Measurements from ENCODE around the gene FLT3.
"Not testable (repeated sequence)": the region's sequence is repeated elsewhere in the genome, so short reads cannot be mapped to it uniquely, and the experiment has no call there.

FLT3 gene

DNA sequence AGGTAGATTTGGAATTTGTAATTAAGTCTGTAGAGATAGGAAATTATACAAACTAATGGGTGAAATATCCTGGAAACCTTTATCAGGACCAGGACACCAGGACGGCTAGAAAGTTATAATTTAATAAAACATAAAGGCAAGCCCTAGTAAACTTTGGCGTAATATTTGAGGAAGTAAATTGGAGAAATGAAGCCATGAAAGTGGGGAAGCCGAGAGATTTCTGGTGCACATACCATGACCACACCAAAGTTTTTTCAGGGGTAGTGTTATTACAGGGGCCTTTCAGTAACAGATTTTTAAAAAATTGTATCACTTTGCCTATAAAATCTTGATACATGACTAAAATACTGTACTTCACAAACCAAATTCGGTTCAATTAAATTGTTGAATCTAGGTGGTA lies 57.2 kb downstream of the FLT3 start:
- no peak for DNase-seq

DNA sequence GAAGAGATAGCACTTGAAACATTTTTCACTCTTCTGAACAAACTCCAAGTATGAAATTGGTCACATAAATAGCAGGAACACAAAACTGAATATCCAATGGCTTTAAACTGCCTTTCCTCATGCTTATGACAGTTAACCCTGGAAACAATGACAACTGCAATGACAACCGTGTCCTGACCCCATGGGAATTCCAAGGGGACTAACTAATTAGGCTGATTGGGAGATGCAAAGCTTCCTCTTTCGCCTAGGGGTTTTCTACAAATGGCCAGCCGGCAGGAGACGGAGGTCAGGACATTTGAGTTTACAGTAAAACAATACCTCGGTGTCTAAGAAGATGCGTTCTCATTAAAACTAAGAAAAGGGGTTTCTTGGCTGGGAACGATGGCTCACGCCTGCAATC lies 58.9 kb downstream of the FLT3 start:
- DNase-seq: no peak

DNA sequence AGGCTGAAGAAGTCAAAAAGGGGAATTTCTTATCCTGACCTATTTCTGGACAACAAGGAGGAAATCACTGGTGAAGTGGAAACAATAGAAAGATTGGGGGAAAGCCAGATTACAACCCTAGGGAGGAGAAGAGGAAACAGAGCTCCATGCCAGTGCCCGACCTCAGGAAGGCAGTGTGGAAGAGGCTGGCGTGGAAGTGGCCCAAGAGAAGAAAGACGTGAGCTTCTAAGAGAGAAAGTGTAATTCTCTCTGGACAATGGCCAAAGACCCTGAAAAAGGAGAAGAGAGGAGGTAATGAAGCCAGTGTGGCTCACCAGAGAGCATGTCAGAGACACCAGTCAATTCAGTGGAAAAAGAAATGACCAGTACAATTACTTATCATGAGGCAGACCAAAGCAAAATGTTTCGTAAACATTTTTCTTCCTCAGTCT lies 59.3 kb downstream of the FLT3 start:
- no peak for DNase-seq

DNA sequence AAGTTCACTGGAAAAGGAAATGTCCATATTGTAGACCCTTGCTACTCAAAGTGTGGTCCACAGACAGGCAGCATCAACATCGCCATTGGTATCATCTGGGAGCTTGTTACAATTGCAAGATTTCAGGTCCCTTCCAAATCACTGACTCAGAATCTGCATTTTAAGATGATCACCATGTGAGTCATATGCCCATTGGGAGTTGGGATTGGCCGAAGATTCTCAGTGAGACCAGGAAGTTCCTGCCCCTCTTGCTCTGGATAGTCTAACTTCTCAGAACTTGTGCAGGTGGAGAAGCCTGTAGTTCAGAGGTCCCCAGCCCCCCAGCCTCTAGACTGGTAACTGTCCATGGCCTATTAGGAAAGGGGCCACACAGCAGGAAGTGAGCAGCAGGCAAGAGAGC lies 63.0 kb downstream of the FLT3 start:
- DNase-seq: no peak

DNA sequence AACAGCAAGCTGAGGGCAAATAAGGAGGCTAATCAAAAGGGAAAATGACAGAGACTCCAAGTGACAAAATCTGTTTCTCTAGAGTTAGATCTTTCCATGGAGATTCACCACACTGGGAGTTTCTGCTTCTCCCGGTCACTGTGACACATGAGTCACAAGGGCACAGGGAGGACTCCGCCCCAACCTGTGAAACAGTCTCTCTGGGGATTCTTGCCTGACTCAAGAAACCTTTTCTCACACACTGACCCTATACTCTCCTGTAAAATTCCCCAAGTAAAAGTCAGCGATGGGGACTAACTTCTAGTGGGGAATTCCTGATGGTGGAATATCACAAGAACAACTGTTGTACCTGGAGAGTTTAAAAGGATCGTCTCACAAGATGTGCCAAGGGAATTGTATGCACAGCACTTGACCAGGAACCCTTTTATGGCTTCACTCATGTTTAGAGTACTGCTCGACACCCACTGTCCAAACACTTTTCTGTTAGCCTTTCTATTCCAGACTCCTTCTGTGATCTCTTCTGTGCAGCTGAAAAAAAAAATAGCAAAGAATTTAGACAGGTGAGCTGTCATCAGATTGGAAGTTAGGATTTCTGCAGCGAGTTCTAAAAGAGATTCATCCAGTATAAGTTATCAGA lies 65.1 kb downstream of the FLT3 start:
- DNase-seq: no peak

DNA sequence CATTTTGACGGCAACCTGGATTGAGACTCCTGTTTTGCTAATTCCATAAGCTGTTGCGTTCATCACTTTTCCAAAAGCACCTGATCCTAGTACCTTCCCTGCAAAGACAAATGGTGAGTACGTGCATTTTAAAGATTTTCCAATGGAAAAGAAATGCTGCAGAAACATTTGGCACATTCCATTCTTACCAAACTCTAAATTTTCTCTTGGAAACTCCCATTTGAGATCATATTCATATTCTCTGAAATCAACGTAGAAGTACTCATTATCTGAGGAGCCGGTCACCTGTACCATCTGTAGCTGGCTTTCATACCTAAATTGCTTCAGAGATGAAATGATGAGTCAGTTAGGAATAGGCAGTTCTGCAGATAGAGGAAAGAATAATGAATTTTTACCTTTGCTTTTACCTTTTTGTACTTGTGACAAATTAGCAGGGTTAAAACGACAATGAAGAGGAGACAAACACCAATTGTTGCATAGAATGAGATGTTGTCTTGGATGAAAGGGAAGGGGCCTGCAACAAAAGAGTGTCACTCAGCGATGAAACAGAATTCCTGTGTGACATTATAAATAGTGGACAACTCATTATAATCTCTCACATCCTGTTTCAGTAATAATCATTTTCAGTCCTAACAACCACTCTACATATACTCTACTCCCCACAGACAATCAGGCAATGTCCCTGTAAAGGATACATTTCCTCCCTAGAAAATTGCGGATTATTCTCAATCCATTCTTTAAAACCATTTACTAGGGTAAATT lies 66.3 kb downstream of the FLT3 start:
- no peak for DNase-seq

DNA sequence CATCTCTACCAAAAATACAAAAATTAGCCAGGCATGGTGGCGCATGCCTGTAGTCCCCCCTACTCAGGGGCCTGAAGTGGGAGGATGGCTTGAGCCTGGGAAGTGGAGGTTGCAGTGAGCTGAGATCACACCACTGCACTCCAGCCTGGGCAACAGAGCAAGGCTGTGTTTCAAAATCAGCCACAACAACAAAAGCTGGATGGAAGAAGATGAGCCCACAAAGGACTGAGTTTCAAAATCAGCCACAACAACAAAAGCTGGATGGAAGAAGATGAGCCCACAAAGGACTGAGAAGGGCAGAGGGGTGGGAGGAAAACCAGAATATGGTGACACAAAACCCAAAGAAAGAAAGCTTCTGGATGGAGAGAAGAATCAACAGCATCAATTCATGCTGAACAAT lies 67.9 kb downstream of the FLT3 start:
- not testable (repeated sequence) for DNase-seq

DNA sequence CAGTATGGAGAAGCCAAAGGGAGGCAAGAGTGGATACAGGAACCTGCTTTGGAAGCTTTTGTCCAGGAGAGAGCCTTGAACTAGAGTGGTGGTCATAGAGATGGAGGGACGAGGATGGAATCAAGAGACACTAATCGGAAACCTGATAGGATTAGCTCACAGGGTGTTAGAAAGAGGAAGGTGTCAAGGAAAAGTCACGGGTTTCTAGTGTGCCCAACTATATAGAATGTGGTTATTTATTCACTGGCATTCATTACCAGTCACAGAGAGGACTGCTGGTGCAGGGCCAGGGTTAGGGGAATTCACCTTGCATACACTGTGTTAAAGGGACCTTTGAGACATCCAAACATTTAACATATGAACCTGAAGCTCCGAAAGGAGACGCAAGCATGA lies 68.5 kb downstream of the FLT3 start:
- no peak for DNase-seq

DNA sequence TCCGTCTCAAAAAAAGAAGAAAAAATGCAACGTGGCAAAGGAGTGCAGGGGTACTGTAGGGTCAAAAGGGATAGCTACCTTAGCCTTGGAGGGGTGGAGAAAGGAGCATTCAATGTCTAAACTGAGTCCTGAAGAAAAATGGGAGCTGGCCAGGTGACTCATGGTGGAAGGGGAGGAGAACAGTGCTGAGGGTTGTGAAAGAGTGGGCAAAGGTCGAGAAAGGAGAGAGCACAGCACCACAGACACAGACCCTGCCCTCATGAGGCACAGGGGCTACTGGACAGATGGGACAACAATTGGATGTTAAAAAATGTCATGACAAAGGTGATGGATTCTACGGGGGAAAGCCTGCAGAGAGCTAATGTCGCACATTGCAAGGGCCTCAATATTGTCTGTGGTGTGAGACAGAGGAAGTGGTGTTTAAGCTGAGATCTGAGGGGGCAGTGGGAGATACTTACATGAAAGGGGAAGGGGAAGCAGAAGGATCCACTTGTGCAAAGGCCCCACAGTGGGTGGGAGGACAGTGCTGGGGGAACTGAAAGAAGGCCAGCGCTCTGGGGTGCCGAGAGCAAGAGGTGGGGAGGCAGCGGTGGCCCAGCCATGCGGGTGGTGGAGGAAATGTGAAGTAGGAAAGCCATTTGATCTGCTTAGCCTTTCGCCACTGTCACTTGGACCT lies 69.0 kb downstream of the FLT3 start:
- DNase-seq: no peak

DNA sequence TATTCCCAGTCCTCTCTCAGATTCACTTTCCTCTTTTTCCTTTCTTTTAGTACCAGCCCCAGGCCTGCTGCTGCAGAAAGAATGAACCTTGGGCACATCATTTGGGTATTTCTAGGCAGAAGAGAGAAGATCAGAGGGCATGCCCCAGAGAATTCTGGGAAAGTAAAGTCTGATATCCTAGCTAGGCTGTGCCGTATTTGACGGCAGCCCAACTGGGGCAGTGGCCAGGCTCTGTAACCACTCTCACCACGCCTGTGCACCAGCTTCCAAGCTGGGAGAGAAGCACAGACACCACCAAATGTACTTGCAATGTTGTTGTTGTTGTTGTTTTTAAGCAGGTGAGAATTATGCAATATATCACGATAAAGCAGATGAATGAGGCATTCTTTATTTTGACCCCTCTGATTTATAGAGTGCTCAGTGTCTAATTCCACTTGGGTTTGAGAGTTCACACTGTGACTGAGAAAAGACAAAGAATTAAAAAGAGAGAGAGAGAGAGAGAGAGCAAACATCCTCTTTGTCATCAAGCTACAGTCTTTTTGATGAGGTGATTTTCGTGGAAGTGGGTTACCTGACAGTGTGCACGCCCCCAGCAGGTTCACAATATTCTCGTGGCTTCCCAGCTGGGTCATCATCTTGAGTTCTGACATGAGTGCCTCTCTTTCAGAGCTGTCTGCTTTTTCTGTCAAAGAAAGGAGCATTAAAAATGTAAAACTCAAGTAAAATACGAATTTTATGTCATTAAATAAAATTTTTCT lies 72.6 kb downstream of the FLT3 start:
- no peak for DNase-seq

DNA sequence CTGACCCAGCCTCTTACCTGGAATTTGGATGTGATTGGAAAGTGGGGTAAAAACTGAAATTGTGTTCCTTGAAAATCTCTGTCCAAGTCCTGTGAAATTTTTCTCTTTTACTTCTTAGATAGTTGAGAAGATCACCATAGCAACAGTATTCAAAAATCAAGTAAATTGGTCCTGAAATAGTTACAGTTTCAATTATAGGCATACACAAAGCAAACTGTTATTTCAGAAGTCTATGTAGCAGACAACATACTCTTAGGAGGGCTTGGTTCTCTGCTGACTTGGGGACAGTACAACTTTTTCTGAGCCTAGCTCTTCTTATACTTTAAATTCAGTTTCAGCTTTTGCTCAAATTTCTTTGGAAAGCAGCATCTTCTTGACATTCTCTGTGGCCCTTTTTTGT lies 73.3 kb downstream of the FLT3 start:
- DNase-seq: no peak

DNA sequence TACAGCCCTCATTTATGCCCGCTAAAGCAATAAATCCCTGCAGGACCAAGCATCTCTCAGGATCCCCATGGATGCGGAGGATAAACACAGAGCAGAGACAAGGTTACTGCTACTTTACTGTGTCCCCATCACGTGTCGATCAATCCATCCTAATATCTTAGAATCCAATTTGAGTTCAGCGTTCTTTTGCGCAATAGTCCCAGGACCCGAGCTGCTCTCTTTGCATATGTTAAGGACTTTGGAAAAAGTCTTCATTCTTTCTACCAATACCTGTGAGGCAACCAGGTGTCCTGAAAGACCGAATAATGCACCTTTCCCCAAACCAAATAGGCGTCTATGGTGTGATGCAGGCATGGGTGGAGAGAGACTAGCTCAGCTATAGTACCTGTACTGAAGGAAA lies 73.9 kb downstream of the FLT3 start:
- no peak for DNase-seq

DNA sequence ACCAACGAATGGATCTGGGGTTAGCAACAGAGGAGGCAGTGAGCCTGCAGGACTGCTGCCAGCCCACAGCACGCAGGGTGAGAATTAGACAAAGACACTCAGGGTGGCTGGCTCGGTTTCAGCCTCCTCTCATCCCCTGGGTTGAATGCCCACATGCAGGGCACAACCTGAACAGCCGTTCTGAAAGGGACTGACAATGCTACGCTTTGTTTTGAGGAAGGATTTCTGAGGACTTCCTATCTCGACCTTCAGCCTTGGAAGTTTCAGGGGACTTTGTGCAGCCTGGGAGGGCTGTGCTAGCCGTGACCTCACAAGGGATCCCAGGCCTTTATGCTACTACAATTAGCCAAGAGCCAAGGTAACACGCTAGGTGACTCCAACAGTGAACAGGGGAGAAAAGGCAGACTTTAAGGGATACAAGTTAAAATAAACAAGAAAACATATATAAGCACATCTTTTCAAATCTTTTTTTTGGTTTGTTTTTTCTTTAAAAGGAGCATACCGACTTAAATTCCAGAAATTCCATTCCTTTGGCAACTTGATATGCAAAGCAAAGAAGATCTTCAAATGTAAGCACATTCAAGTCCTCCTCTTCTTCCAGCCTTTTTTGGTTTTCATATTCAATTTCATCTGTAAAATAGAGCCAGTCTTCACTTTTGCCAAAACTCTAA lies 77.4 kb downstream of the FLT3 start:
- no peak for DNase-seq

DNA sequence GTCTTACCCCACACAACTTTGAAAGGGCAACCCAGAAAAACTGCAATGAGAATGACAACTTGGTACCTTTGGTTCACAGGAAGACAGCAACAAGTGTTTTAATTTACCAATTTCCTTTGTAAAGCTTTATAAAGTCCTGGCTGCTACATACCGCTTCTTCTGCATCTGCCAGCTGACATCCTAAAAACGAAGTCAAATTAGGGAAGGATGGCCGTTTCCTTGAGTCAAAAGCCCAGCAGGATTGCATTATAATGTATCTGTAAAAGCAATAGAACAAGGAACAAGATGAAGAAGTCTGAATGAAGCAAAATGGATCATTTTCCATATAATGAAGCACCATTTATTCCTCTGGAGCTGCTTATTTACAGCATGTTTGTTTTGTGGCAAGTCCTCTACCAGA lies 86.1 kb downstream of the FLT3 start:
- no peak for DNase-seq

DNA sequence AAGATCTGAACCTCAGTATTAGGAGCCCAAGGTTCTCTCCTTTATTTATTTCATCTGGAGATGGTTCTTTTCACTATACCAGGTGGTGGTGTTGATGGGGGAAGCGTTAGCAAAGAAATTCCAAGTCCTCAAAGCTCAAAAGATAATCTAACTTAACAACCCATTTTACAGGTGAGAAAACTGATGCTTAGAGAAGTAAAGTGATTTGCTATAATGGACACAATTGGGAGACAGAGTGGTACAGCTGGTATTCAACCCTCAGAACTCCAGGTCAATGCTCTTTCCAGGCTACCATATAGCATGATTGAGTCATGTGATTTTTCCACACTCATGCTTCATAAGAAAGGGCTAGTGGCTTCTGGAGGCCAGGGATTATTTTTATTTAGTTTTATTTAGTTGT lies 86.9 kb downstream of the FLT3 start:
- no peak for DNase-seq

DNA sequence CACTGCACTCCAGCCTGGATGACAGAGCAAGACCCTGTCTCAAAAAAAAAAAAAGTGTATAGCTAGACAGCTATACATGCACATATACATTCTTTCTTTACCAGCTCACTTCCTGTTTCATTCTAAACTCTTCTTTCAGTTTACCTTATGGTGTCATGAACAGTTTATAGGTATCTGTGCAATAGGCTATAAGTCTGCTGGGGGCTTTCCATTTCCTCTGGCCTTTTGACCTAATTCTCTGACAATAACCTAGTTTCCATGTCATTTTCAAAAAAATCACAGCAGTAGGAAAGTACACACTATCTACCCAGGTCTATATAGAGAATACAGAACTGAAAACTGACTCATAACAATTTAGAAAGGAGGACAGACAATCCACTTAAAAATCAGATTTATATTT lies 87.5 kb downstream of the FLT3 start:
- DNase-seq: no peak

DNA sequence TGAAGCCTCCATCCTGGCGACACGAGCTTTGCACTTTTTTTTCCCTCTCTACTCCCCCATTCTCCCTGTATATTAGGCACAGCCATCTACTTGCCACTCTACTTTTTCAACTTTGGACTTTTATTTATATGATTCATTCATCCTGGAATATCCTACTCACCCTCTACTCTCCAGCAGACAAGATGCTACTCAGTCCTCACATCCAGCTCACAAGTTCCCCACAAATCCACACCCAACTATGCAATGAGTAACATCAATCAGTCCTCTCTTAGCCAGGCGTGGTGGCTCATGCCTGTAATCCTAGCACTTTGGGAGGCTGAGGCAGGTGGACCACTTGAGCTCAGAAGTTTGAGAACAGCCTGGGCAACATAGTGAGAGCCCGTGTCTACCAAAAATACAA lies 88.0 kb downstream of the FLT3 start:
- no peak for DNase-seq

DNA sequence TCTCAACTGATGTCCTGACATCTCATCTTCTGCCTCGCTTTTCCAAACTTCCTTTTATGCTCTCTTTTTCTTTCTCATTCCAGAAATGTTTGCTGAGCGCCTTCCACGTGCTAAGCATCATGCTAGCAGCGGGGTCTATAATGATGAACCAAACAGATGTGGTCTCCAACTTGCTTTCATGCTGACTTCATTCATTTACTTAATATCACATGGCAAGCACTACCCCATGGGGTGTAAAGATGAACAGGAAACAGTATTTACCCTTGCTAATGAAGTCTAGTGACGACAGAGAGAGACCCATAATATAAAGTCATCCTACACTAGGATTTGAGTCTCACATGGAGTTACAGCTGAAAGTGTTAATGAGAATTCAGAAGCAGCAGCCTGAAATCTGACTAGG lies 90.3 kb downstream of the FLT3 start:
- no peak for DNase-seq

DNA sequence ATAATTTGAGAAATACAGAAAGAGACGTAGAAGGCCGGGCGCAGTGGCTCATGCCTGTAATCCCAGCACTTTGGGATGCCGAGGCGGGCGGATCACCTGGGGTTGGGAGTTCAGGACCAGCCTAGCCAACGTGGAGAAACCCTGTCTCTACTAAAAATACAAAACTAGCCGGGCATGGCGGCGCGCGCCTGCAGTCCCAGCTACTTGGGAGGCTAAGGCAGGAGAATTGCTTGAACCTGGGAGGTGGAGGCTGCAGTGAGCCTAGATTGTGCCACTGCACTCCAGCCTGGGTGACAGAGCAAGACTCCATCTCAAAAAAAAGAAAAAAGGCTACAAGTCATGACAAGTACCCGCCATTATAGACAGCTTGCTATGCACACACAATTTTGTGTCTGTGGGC lies 95.4 kb downstream of the FLT3 start:
- DNase-seq: not testable (repeated sequence)

DNA sequence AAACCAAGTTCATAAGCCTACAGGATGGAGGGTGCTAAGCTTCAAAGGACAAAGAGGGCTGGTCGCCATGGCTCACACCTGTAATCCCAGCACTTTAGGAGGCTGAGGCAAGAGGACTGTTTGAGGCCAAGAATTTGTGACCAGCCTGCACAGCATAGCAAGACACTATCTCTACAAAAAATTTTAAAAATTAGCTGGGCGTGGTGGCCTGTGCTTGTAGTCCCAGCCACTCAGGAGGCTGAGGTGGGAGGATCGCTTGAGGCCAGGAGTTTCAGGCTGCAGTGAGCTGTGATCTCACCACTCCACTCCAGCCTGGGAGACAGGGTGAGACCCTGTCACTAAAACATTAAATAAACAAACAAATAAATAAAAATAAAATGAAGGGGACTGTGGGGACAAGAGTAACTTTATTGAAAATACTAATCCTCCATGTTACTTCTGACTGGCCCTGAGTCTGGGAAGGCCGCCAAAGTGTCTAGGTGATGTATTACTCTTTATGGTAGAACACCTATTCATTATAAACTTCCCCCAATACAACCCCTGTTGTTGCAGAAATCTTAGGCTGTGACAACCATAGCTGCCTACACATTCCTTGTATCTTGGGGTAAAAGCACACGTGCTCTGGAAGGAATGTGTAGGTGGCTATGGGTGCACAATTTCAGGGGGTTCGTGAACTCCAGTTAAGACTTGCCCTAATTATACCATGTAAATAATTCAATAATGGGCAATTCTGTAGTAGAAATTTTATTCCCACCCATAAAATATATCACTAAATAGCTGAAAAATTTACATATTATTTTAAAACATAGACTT lies 97.3 kb downstream of the FLT3 start:
- DNase-seq: no peak

DNA sequence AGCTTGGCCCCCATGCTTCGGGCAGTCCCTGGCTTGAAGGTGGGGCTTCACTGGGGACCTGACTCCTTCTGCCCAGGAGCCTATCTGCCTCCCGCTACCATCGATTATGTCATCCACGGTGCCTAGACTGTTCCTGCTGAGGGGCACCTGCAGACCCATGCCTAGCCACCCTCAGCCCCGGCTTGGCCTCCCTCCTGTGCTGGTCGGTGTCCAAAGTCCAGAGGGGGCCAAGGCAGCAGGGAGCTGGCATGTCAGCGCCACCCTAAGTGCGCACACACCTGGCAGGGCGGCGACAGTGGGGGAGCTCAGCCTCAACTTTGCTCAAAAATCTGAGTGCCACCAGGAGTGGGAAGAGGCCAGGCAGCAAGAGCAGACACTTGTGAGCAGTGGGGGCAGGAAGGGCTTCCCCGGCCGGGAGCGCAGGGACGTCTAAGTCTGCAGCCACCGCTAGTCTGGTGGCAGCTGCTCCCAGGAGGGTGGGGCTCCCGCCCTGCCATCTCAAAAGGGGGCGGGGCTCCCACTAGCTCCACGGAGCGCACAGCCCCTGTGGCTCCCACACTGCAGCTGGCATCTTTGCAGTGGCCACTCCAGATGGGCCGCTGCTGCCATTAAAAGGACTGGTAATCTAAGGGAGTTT lies 98.4 kb downstream of the FLT3 start:
- DNase-seq: no peak

DNA sequence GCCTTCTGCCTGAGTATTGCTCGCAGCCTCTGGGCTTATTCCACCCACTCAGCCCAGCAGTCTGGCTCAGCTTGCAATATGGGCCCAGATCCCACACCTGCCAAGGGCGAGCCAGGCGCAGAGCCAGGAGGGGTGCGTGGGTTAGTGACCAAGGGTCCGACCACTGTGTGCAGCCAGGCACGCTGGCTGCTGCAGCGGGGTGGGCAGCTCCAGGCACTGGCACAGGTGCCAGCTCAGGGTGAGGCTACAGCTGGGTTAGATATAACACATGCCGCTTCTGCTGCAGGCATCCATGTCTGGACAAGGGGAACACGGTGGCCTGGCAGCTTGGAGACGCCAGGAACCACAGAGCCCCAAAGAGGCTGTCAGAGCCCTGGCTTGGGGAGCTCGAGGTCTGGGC lies 99.3 kb downstream of the FLT3 start:
- no peak for DNase-seq

Data from activated CD4-positive, alpha-beta T cell treated with anti-CD3 and anti-CD28 coated beads for 4 hours (primary cell).